Measurements from ENCODE around the gene OSTF1.

- TF ChIP-seq ZNF274 (IDR thresholded peaks at IDR 0.05; ENCODE audit: low read depth, low read length) = no peak
- no peak for TF ChIP-seq YY1 (IDR thresholded peaks at IDR 0.05; ENCODE audit: insufficient read depth, insufficient read length)
These were observed 41.5 kb upstream of the OSTF1 start for GRCh38 chr9:75046725-75047345.
